Hepatocyte (in vitro differentiated cells): ENCODE results near the gene CFAP97. TPM values are rescaled to one million over a fixed set of nuclear protein-coding genes. Genes with fewer than 3 reads are reported as not detected.

Experiments used
- DNase-seq: peaks from one replicate; pipeline ENCODE4 v3.0.0-alpha.2; 2016; ENCODE audit warnings: low spot score
- H2AFZ ChIP-seq: fragments of 200-600 bp; sonication (generic); 2 replicates; pipeline ENCODE4 v1.6.0; 2016; ENCODE audit warnings: antibody characterized with exemption, mild to moderate bottlenecking
- H3K27ac ChIP-seq: fragments of 200-600 bp; sonication (generic); 2 replicates; pipeline ENCODE4 v1.5.1; 2016; ENCODE audit warnings: mild to moderate bottlenecking
- H3K27me3 ChIP-seq: fragments of 200-600 bp; sonication (generic); 2 replicates; pipeline ENCODE4 v1.6.1; 2016
- H3K36me3 ChIP-seq: fragments of 200-600 bp; sonication (generic); replicated peaks from 2 replicates; pipeline ENCODE4 v1.5.1; 2016; ENCODE audit warnings: low read depth; ENCODE audit not compliant: insufficient read depth
- H3K4me1 ChIP-seq: fragments of 200-600 bp; sonication (generic); 2 replicates; pipeline ENCODE4 v1.5.1; 2016; ENCODE audit warnings: mild to moderate bottlenecking, moderate library complexity; ENCODE audit not compliant: insufficient read depth
- H3K4me2 ChIP-seq: fragments of 200-600 bp; sonication (generic); 2 replicates; pipeline ENCODE4 v1.6.0; 2016
- H3K4me3 ChIP-seq: fragments of 200-600 bp; sonication (generic); 2 replicates; pipeline ENCODE4 v1.5.1; 2016; ENCODE audit warnings: mild to moderate bottlenecking
- H3K79me2 ChIP-seq: fragments of 200-600 bp; sonication (generic); 2 replicates; pipeline ENCODE4 v1.6.0; 2017; ENCODE audit warnings: mild to moderate bottlenecking
- H3K9me2 ChIP-seq: fragments of 200-600 bp; sonication (generic); replicated peaks from 2 replicates; pipeline ENCODE4 v1.6.0; 2017; ENCODE audit warnings: mild to moderate bottlenecking; ENCODE audit not compliant: insufficient read depth
- H3K9me3 ChIP-seq: fragments of 200-600 bp; sonication (generic); 2 replicates; pipeline ENCODE4 v1.5.1; 2016; ENCODE audit warnings: low read depth, mild to moderate bottlenecking
- H4K20me1 ChIP-seq: fragments of 200-600 bp; sonication (generic); 2 replicates; pipeline ENCODE4 v1.6.0; 2016; ENCODE audit warnings: mild to moderate bottlenecking; ENCODE audit not compliant: insufficient read depth, poor library complexity, severe bottlenecking
- CTCF ChIP-seq: fragments of 200-600 bp; sonication (generic); IDR thresholded peaks from 2 replicates; pipeline ENCODE4 v1.5.1; 2016; ENCODE audit warnings: antibody characterized with exemption, mild to moderate bottlenecking; ENCODE audit not compliant: poor library complexity
- EZH2 ChIP-seq: fragments of 200-600 bp; sonication (generic); IDR thresholded peaks from 2 replicates; pipeline ENCODE4 v1.6.1; 2016; ENCODE audit warnings: antibody characterized with exemption, mild to moderate bottlenecking, borderline replicate concordance
- EZH2phosphoT487 ChIP-seq: fragments of 200-600 bp; sonication (generic); IDR thresholded peaks from one replicate; pipeline ENCODE4 v1.6.1; 2018; ENCODE audit warnings: antibody characterized with exemption, mild to moderate bottlenecking, low read depth, moderate library complexity; ENCODE audit not compliant: unreplicated experiment, severe bottlenecking
- WGBS: methylation state at CpG from one replicate; pipeline ENCODE4 v1.1.6; 2016; ENCODE audit warnings: low lambda C conversion rate; ENCODE audit errors: missing lambda C conversion rate; 5-methylcytosine and 5-hydroxymethylcytosine counted together
- polyA plus RNA-seq: library from polyadenylated mRNA; unstranded; fragments of >200 nt; fragmentation: Nextera tagmentation; extraction: Ambion mirVana; gene quantifications from 2 replicates; pipeline ENCODE4 v1.2.1, GENCODE V29; 2016
- total RNA-seq: library from RNA; depleted of rRNA; stranded (reverse); fragments of >200 nt; gene quantifications from 2 replicates; pipeline ENCODE4 v1.2.3, GENCODE V29; 2014

CFAP97 gene
- total and polyA plus RNA-seq, 2 experiments from 2014 or later: 16.5 to 28.9 TPM

- TF ChIP-seq EZH2 (no peak), EZH2phosphoT487 (no peak), CTCF (no peak)
- Histone ChIP-seq H3K9me2 (no peaks in the 10 kb centered on the region), H3K4me3 (no peak overlapping the region), H3K9me3 (no peaks in the 10 kb centered on the region), H3K4me1 (no peaks in the 10 kb centered on the region), H3K27me3 (no peaks in the 10 kb centered on the region), H4K20me1 (peaks cover 2% of the 10 kb centered on the region), H3K27ac (no peak overlapping the region), H3K4me2 (no peak overlapping the region), H2AFZ (no peak overlapping the region), H3K36me3 (no peaks in the 10 kb centered on the region), H3K79me2 (peaks cover 54% of the 10 kb centered on the region)
- 73% methylated on average over 2 of the region's 2 CpGs for WGBS
- no peak for DNase-seq
Measured at GRCh38 chr4:185221491-185221890, 17.7 kb upstream of the CFAP97 start.

- H3K27ac ChIP-seq: no peak overlapping the region
- H4K20me1 ChIP-seq: no peaks in the 10 kb centered on the region
- H3K79me2 ChIP-seq: peaks cover 43% of the 10 kb centered on the region
Measured at GRCh38 chr4:185219551-185220344, 15.9 kb upstream of the CFAP97 start.

GRCh38 chr4:185218312-185218711, 14.5 kb upstream of the CFAP97 start:
- Histone ChIP-seq H3K4me2 (no peak overlapping the region), H3K27ac (no peak overlapping the region), H3K27me3 (no peaks in the 10 kb centered on the region), H3K4me1 (no peaks in the 10 kb centered on the region), H3K79me2 (peaks cover 47% of the 10 kb centered on the region), H4K20me1 (no peaks in the 10 kb centered on the region), H3K9me2 (no peaks in the 10 kb centered on the region), H3K9me3 (no peaks in the 10 kb centered on the region), H2AFZ (no peak overlapping the region), H3K4me3 (no peak overlapping the region), H3K36me3 (no peaks in the 10 kb centered on the region)
- WGBS: 100% methylated on average over 2 of the region's 2 CpGs
- no peak for DNase-seq
- TF ChIP-seq EZH2: no peak
- TF ChIP-seq EZH2phosphoT487: no peak
- no peak for TF ChIP-seq CTCF

More at GRCh38 chr4:185219551-185220344, 15.9 kb upstream of the CFAP97 start:
- Histone ChIP-seq H3K4me2 (no peak overlapping the region), H3K4me3 (no peak overlapping the region), H3K4me1 (no peaks in the 10 kb centered on the region), H3K9me2 (no peaks in the 10 kb centered on the region), H2AFZ (no peak overlapping the region), H3K27me3 (no peaks in the 10 kb centered on the region), H3K36me3 (no peaks in the 10 kb centered on the region), H3K9me3 (no peaks in the 10 kb centered on the region)
- TF ChIP-seq EZH2phosphoT487 (no peak), CTCF (no peak), EZH2 (no peak)
- 68% methylated on average over 3 of the region's 3 CpGs for WGBS
- DNase-seq: peak; percentile 40
